ENCODE data around the gene ANAPC4. TPM values are rescaled to one million over a fixed set of nuclear protein-coding genes. Genes with fewer than 3 reads are reported as not detected.
"Not testable (repeated sequence)": the region's sequence is repeated elsewhere in the genome, so short reads cannot be mapped to it uniquely, and the experiment has no call there.

Gene ANAPC4
- total RNA-seq, 2 donors from 2014 or later: 41.7 to 46.4 TPM

- Mint-ChIP-seq H3K4me3 (peak overlapping the region; percentile 18), H3K9me3 (no peaks in the 10 kb centered on the region), H3K36me3 (ENCODE audit: low read depth) (peaks cover 4% of the 10 kb centered on the region), H3K27me3 (ENCODE audit: insufficient read depth) (no peaks in the 10 kb centered on the region), H3K4me1 (peaks cover 46% of the 10 kb centered on the region), H3K27ac (peak overlapping the region; percentile 73)
- Histone ChIP-seq H3K27ac (ENCODE audit: low read depth, low read length) (no peak overlapping the region), H3K27me3 (ENCODE audit: control insufficient read depth, insufficient read depth, low read length, poor library complexity, severe bottlenecking) (no peaks in the 10 kb centered on the region), H3K9ac (ENCODE audit: extremely low read depth, low read length, poor library complexity, severe bottlenecking) (no peak overlapping the region), H3K9me3 (ENCODE audit: control insufficient read depth, low read length) (no peaks in the 10 kb centered on the region), H3K4me3 (ENCODE audit: low read length) (peak overlapping the region; percentile 19), H3K4me1 (ENCODE audit: control insufficient read depth, insufficient read depth, low read length) (peaks cover 23% of the 10 kb centered on the region), H3K36me3 (ENCODE audit: control insufficient read depth, insufficient read depth, low read length) (no peaks in the 10 kb centered on the region)
- no peak for DNase-seq
- no peak for TF ChIP-seq CTCF (conservative IDR thresholded peaks at IDR 0.05)
Measured at GRCh38 chr4:25367877-25368276, 9.2 kb upstream of the ANAPC4 start.

- 58 to 66% methylated on average over 5 to 6 of the region's 6 CpGs for WGBS, 2 experiments (ENCODE audit: insufficient coverage in 1 of 2, insufficient read length in 1 of 2)
- H3K4me3 Mint-ChIP-seq: peak overlapping the region; percentile 18
- no peaks in the 10 kb centered on the region for H3K9me3 Mint-ChIP-seq
- no peaks in the 10 kb centered on the region for H3K27me3 ChIP-seq (ENCODE audit: control insufficient read depth, insufficient read depth, low read length, poor library complexity, severe bottlenecking)
- H3K4me3 ChIP-seq (ENCODE audit: low read length): peak overlapping the region; percentile 19
- H3K27me3 Mint-ChIP-seq (ENCODE audit: insufficient read depth): no peaks in the 10 kb centered on the region
- DNase-seq: peak; percentile 39
- peaks cover 23% of the 10 kb centered on the region for H3K4me1 ChIP-seq (ENCODE audit: control insufficient read depth, insufficient read depth, low read length)
- peaks cover 45% of the 10 kb centered on the region for H3K4me1 Mint-ChIP-seq
- no peak for TF ChIP-seq CTCF (conservative IDR thresholded peaks at IDR 0.05)
- H3K36me3 ChIP-seq (ENCODE audit: control insufficient read depth, insufficient read depth, low read length): no peaks in the 10 kb centered on the region
- H3K27ac Mint-ChIP-seq: peak overlapping the region; percentile 73
- H3K9me3 ChIP-seq (ENCODE audit: control insufficient read depth, low read length): no peaks in the 10 kb centered on the region
- no peak overlapping the region for H3K9ac ChIP-seq (ENCODE audit: extremely low read depth, low read length, poor library complexity, severe bottlenecking)
- no peaks in the 10 kb centered on the region for H3K36me3 Mint-ChIP-seq (ENCODE audit: low read depth)
- no peak overlapping the region for H3K27ac ChIP-seq (ENCODE audit: low read depth, low read length)
Measured at GRCh38 chr4:25368315-25368714, 8.7 kb upstream of the ANAPC4 start.

GRCh38 chr4:25370242-25370641 is 6.8 kb upstream of the ANAPC4 start:
- TF ChIP-seq CTCF (conservative IDR thresholded peaks at IDR 0.05): no peak
- Histone ChIP-seq H3K27ac (ENCODE audit: low read depth, low read length) (no peak overlapping the region), H3K27me3 (ENCODE audit: control insufficient read depth, insufficient read depth, low read length, poor library complexity, severe bottlenecking) (no peaks in the 10 kb centered on the region), H3K9ac (ENCODE audit: extremely low read depth, low read length, poor library complexity, severe bottlenecking) (no peak overlapping the region), H3K4me1 (ENCODE audit: control insufficient read depth, insufficient read depth, low read length) (peaks cover 23% of the 10 kb centered on the region), H3K4me3 (ENCODE audit: low read length) (peak overlapping the region; percentile 11), H3K9me3 (ENCODE audit: control insufficient read depth, low read length) (no peaks in the 10 kb centered on the region), H3K36me3 (ENCODE audit: control insufficient read depth, insufficient read depth, low read length) (no peaks in the 10 kb centered on the region)
- peaks cover 3% of the 10 kb centered on the region for H3K36me3 Mint-ChIP-seq (ENCODE audit: low read depth)
- DNase-seq: no peak
- no peak overlapping the region for H3K4me3 Mint-ChIP-seq
- WGBS, 2 experiments (ENCODE audit: insufficient coverage in 1 of 2, insufficient read length in 1 of 2): 7% methylated on average over 1 of the region's 2 CpGs; no CpG with 5 or more reads in 1 of the 2 experiments
- no peaks in the 10 kb centered on the region for H3K27me3 Mint-ChIP-seq (ENCODE audit: insufficient read depth)
- peak overlapping the region; percentile 3 for H3K27ac Mint-ChIP-seq
- peaks cover 57% of the 10 kb centered on the region for H3K4me1 Mint-ChIP-seq
- H3K9me3 Mint-ChIP-seq: no peaks in the 10 kb centered on the region

GRCh38 chr4:25372549-25372948 is 4.5 kb upstream of the ANAPC4 start:
- not testable (repeated sequence) for H3K4me3 ChIP-seq (ENCODE audit: low read length); H3K27ac Mint-ChIP-seq; H3K4me3 Mint-ChIP-seq; H3K36me3 ChIP-seq (ENCODE audit: control insufficient read depth, insufficient read depth, low read length); H3K27me3 ChIP-seq (ENCODE audit: control insufficient read depth, insufficient read depth, low read length, poor library complexity, severe bottlenecking); H3K27me3 Mint-ChIP-seq (ENCODE audit: insufficient read depth); H3K9ac ChIP-seq (ENCODE audit: extremely low read depth, low read length, poor library complexity, severe bottlenecking); H3K36me3 Mint-ChIP-seq (ENCODE audit: low read depth); H3K9me3 ChIP-seq (ENCODE audit: control insufficient read depth, low read length); DNase-seq; H3K27ac ChIP-seq (ENCODE audit: low read depth, low read length); H3K9me3 Mint-ChIP-seq
- peaks cover 20% of the 10 kb centered on the region for H3K4me1 ChIP-seq (ENCODE audit: control insufficient read depth, insufficient read depth, low read length)
- 88 to 95% methylated on average over 8 to 9 of the region's 9 CpGs for WGBS, 2 experiments (ENCODE audit: insufficient coverage in 1 of 2, insufficient read length in 1 of 2)
- peaks cover 57% of the 10 kb centered on the region for H3K4me1 Mint-ChIP-seq
